ENCODE measurements around the gene MGAT2. TPM values are rescaled to one million over a fixed set of nuclear protein-coding genes. Genes with fewer than 3 reads are reported as not detected.
"Not testable (repeated sequence)": the region's sequence is repeated elsewhere in the genome, so short reads cannot be mapped to it uniquely, and the experiment has no call there.

Gene MGAT2
- total RNA-seq, 1 experiment from 2014 or later = 80.5 TPM

DNA sequence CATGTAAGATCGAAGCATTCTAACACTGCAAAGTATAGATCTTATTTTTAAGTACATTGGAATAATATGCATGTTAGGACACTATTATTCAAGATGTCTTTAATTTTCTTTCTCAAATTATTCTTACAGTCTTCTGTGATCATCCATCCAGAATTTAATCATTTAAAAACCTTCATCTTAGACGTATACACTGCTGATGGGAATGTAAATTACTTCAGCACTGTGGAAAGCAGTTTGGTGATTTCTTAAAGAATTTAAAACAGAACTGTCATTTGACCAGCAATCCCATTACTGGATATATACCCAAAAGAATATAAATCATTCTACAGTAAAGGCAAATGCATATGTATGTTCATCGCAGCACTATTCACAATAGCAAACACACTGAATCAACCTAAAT is 31.2 kb upstream of the MGAT2 start:
- no peaks in the 10 kb centered on the region for H3K9me3 ChIP-seq (replicated peaks)
- H3K36me3 ChIP-seq = peaks cover 18% of the 10 kb centered on the region
- no peak overlapping the region for H3K27ac ChIP-seq
- H3K4me3 ChIP-seq = no peak overlapping the region
- peaks cover 9% of the 10 kb centered on the region for H3K4me1 ChIP-seq (replicated peaks)
- no peaks in the 10 kb centered on the region for H3K27me3 ChIP-seq (replicated peaks)
- DNase-seq (ENCODE audit: low read depth in 1 of 2, low spot score in 2 of 2) = no peak

GRCh38 chr14:49593016-49593415 is 27.6 kb upstream of the MGAT2 start:
- H3K36me3 ChIP-seq = no peaks in the 10 kb centered on the region
- H3K27me3 ChIP-seq (replicated peaks) = no peaks in the 10 kb centered on the region
- H3K27ac ChIP-seq = no peak overlapping the region
- no peak overlapping the region for H3K4me3 ChIP-seq
- peaks cover 8% of the 10 kb centered on the region for H3K4me1 ChIP-seq (replicated peaks)
- peak in 1 of 2 experiments; percentile 35 for DNase-seq (ENCODE audit: low read depth in 1 of 2, low spot score in 2 of 2)
- H3K9me3 ChIP-seq (replicated peaks) = no peaks in the 10 kb centered on the region

DNA sequence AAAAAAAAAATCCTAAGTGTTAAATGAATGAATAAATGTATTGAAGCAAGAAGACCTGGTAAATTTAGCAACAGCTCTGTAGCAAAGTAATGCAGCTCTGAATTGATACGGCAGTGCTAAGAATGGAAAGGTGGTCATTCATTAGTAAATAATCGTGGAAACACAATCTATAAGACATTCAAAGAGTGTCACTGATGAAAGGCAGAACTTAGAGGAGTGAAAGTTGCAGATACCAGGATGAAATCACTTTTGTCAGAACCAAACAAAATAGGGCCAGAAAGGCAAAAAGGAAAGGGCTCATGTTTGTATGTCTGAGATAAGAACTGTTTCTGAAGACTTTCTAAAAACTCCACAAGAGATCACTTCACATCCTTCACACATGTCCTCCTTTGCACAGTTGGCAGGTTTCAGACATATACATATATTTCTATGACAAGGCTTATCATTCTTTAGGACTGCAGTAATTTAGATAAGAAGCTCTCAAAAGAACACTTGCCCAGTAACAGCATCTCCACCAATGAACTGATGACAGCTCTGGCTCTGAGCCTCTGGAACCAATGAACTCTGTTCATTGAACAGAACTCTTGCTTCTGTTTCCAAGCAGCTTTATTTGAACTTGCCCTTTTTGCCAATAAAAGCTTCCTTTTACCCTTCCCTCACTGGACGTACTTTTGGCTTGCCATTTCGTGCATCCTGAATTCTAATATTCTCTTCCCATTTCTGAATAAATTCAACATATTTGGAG is 26.1 kb upstream of the MGAT2 start:
- H3K36me3 ChIP-seq = peaks cover 12% of the 10 kb centered on the region
- H3K4me3 ChIP-seq = no peak overlapping the region
- no peak overlapping the region for H3K27ac ChIP-seq
- no peaks in the 10 kb centered on the region for H3K27me3 ChIP-seq (replicated peaks)
- peaks cover 8% of the 10 kb centered on the region for H3K4me1 ChIP-seq (replicated peaks)
- no peak for DNase-seq (ENCODE audit: low read depth in 1 of 2, low spot score in 2 of 2)
- H3K9me3 ChIP-seq (replicated peaks) = no peaks in the 10 kb centered on the region

DNA sequence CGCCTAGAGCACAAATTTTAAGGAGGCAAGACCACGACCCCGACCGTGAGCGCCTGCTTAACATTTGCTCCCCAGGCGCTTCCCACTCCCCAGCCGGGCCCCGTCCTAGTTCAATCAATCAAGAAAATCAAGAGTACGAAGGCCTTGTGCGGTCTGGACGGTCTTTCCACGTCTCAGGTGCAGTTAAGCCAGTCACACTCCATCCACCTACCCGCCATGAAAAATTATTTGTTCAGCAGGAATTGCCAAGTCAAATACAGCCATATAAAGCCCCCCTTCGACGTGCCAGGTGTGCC is 22.5 kb upstream of the MGAT2 start:
- Histone ChIP-seq H3K4me3 (peak overlapping the region; percentile 79), H3K4me1 (replicated peaks) (peaks cover 3% of the 10 kb centered on the region; the same call in 1 of the 2 replicates), H3K36me3 (peaks cover 31% of the 10 kb centered on the region), H3K27me3 (replicated peaks) (no peaks in the 10 kb centered on the region), H3K27ac (peak overlapping the region; percentile 92), H3K9me3 (replicated peaks) (no peaks in the 10 kb centered on the region)
- DNase-seq (ENCODE audit: low read depth in 1 of 2, low spot score in 2 of 2) = no peak

DNA sequence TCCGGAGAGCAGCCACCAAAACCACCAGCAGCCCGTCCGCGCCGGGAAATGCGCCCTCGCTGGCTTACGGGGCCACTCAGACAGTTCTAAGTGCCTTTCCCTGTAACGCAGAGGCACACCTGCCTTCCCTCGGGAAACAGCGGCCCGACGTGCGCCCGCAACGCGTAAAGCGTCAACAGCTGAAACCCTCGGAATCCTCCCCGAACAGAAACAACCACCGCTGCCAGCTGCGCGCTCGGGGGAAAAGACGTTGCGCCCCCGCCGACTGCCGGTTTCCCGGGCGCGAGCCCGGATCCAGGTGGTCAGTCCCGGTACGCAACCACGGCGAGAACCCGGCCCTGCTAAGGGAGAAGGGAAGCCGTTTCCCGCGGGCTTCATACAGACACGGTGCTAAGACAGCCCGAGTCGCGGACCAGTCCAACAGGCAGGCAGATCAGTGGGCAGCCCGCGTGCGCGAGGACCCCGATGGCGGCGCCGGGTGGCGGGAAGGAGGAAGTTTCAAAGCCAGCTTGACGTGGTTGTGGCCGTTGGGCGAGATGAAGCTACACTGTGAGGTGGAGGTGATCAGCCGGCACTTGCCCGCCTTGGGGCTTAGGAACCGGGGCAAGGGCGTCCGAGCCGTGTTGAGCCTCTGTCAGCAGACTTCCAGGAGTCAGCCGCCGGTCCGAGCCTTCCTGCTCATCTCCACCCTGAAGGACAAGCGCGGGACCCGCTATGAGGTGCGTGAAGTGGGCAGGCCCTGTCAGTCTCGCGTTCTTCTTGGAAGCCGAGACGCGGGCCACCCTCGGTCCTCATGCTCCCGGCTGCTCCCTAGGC is 21.9 kb upstream of the MGAT2 start, which contains the start of gene LRR1:
Gene LRR1 (plus strand): TSS at position 456 of the 816 bp plus-strand sequence. CDS start 81 bp downstream, at position 537.
- H3K36me3 ChIP-seq = peaks cover 34% of the 10 kb centered on the region
- H3K27ac ChIP-seq = peak within 1 kb of the TSS; percentile 92
- H3K4me3 ChIP-seq = peak within 1 kb of the TSS; percentile 79
- H3K4me1 ChIP-seq (replicated peaks) = no peaks in the 10 kb centered on the region
- H3K27me3 ChIP-seq (replicated peaks) = no peaks in the 10 kb centered on the region
- peak; percentile 86 to 94 for DNase-seq (ENCODE audit: low read depth in 1 of 2, low spot score in 2 of 2)
- H3K9me3 ChIP-seq (replicated peaks) = no peaks in the 10 kb centered on the region

GRCh38 chr14:49607583-49607982 is 13.0 kb upstream of the MGAT2 start:
- Histone ChIP-seq H3K9me3 (replicated peaks) (no peaks in the 10 kb centered on the region), H3K27me3 (replicated peaks) (no peaks in the 10 kb centered on the region), H3K4me3 (no peak overlapping the region), H3K27ac (no peak overlapping the region), H3K4me1 (replicated peaks) (no peaks in the 10 kb centered on the region), H3K36me3 (peaks cover 65% of the 10 kb centered on the region)
- DNase-seq (ENCODE audit: low read depth in 1 of 2, low spot score in 2 of 2) = no peak

DNA sequence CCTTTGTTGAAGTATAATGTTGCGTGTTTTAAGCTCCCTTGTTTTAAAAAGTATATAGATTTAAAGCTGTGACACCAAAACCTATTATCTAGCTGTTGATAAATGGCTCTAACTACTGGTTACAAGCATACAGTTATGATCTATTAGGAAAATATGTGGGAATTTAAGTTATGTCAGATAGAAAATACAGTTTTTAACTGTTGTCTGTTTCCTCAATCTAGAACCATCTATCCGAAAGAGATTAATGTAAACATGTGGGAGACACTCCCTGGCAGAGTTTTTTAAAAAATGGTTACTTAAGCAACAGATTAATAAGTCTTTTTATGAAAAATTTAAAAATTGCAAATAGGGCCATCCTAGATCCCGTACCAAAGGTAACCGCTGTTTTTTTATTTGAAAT is 8.3 kb upstream of the MGAT2 start:
- Histone ChIP-seq H3K36me3 (peaks cover 53% of the 10 kb centered on the region), H3K27me3 (replicated peaks) (no peaks in the 10 kb centered on the region), H3K4me3 (no peak overlapping the region), H3K9me3 (replicated peaks) (no peaks in the 10 kb centered on the region), H3K27ac (no peak overlapping the region), H3K4me1 (replicated peaks) (peaks cover 4% of the 10 kb centered on the region)
- no peak for DNase-seq (ENCODE audit: low read depth in 1 of 2, low spot score in 2 of 2)

DNA sequence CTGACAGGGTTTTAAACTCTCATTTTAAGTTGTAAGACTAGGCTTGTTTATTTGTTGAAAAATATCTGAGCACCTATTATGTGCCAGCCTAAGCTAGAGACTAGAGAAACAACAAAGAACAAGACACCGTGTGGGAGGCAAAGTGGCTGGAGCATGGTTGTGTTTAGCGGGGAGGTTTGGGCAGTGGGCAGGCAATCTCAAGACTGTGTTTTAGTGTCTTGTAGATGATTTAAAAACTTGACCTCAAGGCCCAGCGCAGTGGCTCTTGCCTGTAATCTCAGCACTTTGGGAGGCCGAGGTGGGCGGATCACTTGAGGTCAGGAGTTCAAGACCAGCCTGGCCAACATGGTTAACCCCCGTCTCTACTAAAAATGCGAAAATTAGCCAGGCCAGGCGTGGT is 7.9 kb upstream of the MGAT2 start:
- Histone ChIP-seq H3K27ac (no peak overlapping the region), H3K36me3 (peaks cover 53% of the 10 kb centered on the region), H3K9me3 (replicated peaks) (no peaks in the 10 kb centered on the region), H3K4me3 (no peak overlapping the region), H3K27me3 (replicated peaks) (no peaks in the 10 kb centered on the region), H3K4me1 (replicated peaks) (peaks cover 8% of the 10 kb centered on the region)
- DNase-seq (ENCODE audit: low read depth in 1 of 2, low spot score in 2 of 2) = no peak

GRCh38 chr14:49614196-49614595 is 6.4 kb upstream of the MGAT2 start:
- Histone ChIP-seq H3K9me3 (replicated peaks) (no peaks in the 10 kb centered on the region), H3K4me3 (no peak overlapping the region), H3K27ac (no peak overlapping the region), H3K4me1 (replicated peaks) (peaks cover 24% of the 10 kb centered on the region), H3K36me3 (peaks cover 63% of the 10 kb centered on the region), H3K27me3 (replicated peaks) (no peaks in the 10 kb centered on the region)
- no peak for DNase-seq (ENCODE audit: low read depth in 1 of 2, low spot score in 2 of 2)

DNA sequence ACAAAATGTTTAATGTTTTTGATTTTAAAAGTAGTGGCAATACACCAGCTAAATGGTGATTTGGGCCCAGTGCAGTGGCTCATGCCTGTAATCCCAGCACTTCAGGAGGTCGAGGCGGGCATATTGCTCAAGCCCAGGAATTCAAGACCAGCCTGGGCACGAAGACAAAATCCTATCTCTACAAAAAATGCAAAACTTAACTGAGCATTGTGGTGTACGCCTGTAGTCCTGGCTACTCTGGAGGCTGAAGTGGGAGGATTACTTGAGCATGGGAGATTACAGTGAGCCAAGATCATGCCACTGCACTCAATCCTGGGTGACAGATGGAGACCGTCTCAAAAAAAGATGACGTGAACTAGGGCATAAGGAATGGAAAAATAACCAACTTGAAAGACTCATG is 4.8 kb upstream of the MGAT2 start:
- Histone ChIP-seq H3K9me3 (replicated peaks) (no peaks in the 10 kb centered on the region), H3K27me3 (replicated peaks) (no peaks in the 10 kb centered on the region), H3K4me1 (replicated peaks) (peaks cover 24% of the 10 kb centered on the region), H3K27ac (no peak overlapping the region), H3K36me3 (peaks cover 65% of the 10 kb centered on the region), H3K4me3 (no peak overlapping the region)
- no peak for DNase-seq (ENCODE audit: low read depth in 1 of 2, low spot score in 2 of 2)

GRCh38 chr14:49617852-49618519 is 2.6 kb upstream of the MGAT2 start:
- DNase-seq (ENCODE audit: low read depth in 1 of 2, low spot score in 2 of 2) = no peak

DNA sequence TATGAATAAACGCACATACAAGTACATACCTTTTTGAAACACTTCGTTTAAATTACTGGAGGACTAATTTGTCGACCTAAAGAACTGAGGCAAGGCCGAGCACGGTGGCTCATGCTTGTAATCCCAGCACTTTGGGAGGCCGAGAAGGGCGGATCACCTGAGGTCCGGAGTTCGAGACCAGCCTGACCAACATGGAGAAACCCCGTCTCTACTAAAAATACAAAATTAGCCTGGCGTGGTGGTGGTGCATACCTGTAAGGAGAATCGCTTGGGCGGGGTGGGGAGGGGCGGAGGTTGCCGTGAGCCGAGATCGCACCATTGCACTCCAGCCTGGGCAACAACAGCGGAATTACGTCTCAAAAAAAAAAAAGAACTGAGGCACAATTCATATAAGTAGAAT is 1.3 kb upstream of the MGAT2 start:
- not testable (repeated sequence) for DNase-seq (ENCODE audit: low read depth in 1 of 2, low spot score in 2 of 2); H3K27ac ChIP-seq; H3K27me3 ChIP-seq (replicated peaks); H3K9me3 ChIP-seq (replicated peaks)
- H3K4me1 ChIP-seq (replicated peaks) = peaks cover 37% of the 10 kb centered on the region
- peaks cover 74% of the 10 kb centered on the region for H3K36me3 ChIP-seq
- H3K4me3 ChIP-seq = peak overlapping the region; percentile 73

More at GRCh38 chr14:49617852-49618519, 2.6 kb upstream of the MGAT2 start:
- H3K9me3 ChIP-seq (replicated peaks) = no peaks in the 10 kb centered on the region
- H3K27me3 ChIP-seq (replicated peaks) = no peaks in the 10 kb centered on the region
- H3K4me3 ChIP-seq = no peak overlapping the region
- peaks cover 71% of the 10 kb centered on the region for H3K36me3 ChIP-seq
- peaks cover 37% of the 10 kb centered on the region for H3K4me1 ChIP-seq (replicated peaks)
- H3K27ac ChIP-seq = no peak overlapping the region

GRCh38 chr14:49619730-49620129 is 869 bp upstream of the MGAT2 start:
- H3K4me3 ChIP-seq = peak overlapping the region; percentile 73
- peak overlapping the region; percentile 80 for H3K27ac ChIP-seq
- H3K9me3 ChIP-seq (replicated peaks) = no peaks in the 10 kb centered on the region
- DNase-seq (ENCODE audit: low read depth in 1 of 2, low spot score in 2 of 2) = no peak
- H3K36me3 ChIP-seq = peaks cover 70% of the 10 kb centered on the region
- H3K4me1 ChIP-seq (replicated peaks) = peaks cover 37% of the 10 kb centered on the region
- H3K27me3 ChIP-seq (replicated peaks) = no peaks in the 10 kb centered on the region
